ENCODE results near the gene OAS2. TPM values are rescaled to one million over a fixed set of nuclear protein-coding genes. Genes with fewer than 3 reads are reported as not detected.

OAS2 gene
- total and polyA plus RNA-seq, 2 of the 4 experiments (the other 2 are of a cell fraction): under 0.01 TPM; not detected in 1

- Histone ChIP-seq H3K79me1 (ENCODE audit: low read depth in 1 of 2, low read length in 2 of 2) (no peaks in the 10 kb centered on the region), H3K9me1 (ENCODE audit: insufficient read depth, low read length) (0 out of 2 replicates have a peak, but pooled peaks cover 3% of the 10 kb centered on the region), H3K27ac (ENCODE audit: insufficient read depth, low read length) (no peak overlapping the region), H3K27me3 (ENCODE audit: control insufficient read depth, insufficient read depth, low read length) (no peaks in the 10 kb centered on the region; the same call in 1 of the 2 replicates), H3K4me1 (ENCODE audit: control insufficient read depth, insufficient read depth, low read length) (no peaks in the 10 kb centered on the region), H4K5ac (ENCODE audit: low read depth, low read length) (no peak overlapping the region), H2BK5ac (ENCODE audit: low read depth, low read length, poor library complexity, severe bottlenecking) (no peak overlapping the region), H3K4me2 (ENCODE audit: low read depth, low read length) (no peak overlapping the region), H3K18ac (ENCODE audit: low read depth, low read length) (no peak overlapping the region), H4K8ac (ENCODE audit: low read depth in 2 of 2, low read length in 2 of 2) (no peak overlapping the region), H3K56ac (ENCODE audit: extremely low read depth, insufficient read depth, low read length) (no peak overlapping the region), H3K4me3 (ENCODE audit: insufficient read depth, low read depth, low read length) (no peak overlapping the region), H2BK20ac (ENCODE audit: low read depth, low read length) (no peak overlapping the region), H2BK15ac (ENCODE audit: low read depth, low read length) (no peak overlapping the region), H3K4ac (ENCODE audit: low read depth, low read length) (no peak overlapping the region), H3K14ac (replicated peaks; ENCODE audit: low read depth, low read length) (no peak overlapping the region), H3K9me3 (ENCODE audit: control insufficient read depth, insufficient read depth, low read length) (no peaks in the 10 kb centered on the region), H4K91ac (ENCODE audit: insufficient read depth, low read depth, low read length) (no peak overlapping the region), H2AK5ac (ENCODE audit: low read depth, low read length) (no peak overlapping the region), H3K23ac (ENCODE audit: low read depth, low read length) (no peak overlapping the region), H4K20me1 (ENCODE audit: insufficient read depth, low read length) (no peaks in the 10 kb centered on the region), H3K36me3 (ENCODE audit: control insufficient read depth, insufficient read depth, low read length) (no peaks in the 10 kb centered on the region), H2AK9ac (replicated peaks; ENCODE audit: low read depth, low read length, poor library complexity) (no peak overlapping the region), H2AFZ (replicated peaks; ENCODE audit: low read length, poor library complexity) (no peak overlapping the region), H3K9ac (ENCODE audit: low read depth, low read length) (no peak overlapping the region), H2BK120ac (ENCODE audit: low read depth, low read length) (no peak overlapping the region)
- dilution Hi-C loops (cut with HindIII; ENCODE audit: low sequenced_read_pairs, unreplicated experiment): no loop called here
- POLR2A ChIA-PET (ENCODE audit: unreplicated experiment): no interaction called here
- DNase-seq: no peak
- CTCF ChIA-PET: no interaction called here
- no TSS peak for BruUV-seq (replicated peaks)
- no peak for TF ChIP-seq BHLHE40 (IDR thresholded peaks at IDR 0.05; ENCODE audit: low read depth, low read length)
- no peak for TF ChIP-seq CEBPB (IDR thresholded peaks at IDR 0.05; ENCODE audit: low read depth, low read length)
- TF ChIP-seq RAD21 (IDR thresholded peaks at IDR 0.05; ENCODE audit: low read length): no peak
- TF ChIP-seq CHD1 (IDR thresholded peaks at IDR 0.05; ENCODE audit: low read depth, low read length): no peak
- TF ChIP-seq ELK1 (IDR thresholded peaks at IDR 0.05; ENCODE audit: borderline replicate concordance, low read depth, low read length): no peak
- TF ChIP-seq MXI1 (IDR thresholded peaks at IDR 0.05; ENCODE audit: borderline replicate concordance, low read depth, low read length): no peak
- TF ChIP-seq MAFK (IDR thresholded peaks at IDR 0.05; ENCODE audit: low read depth, low read length): no peak
- no peak for TF ChIP-seq RFX5 (IDR thresholded peaks at IDR 0.05; ENCODE audit: low read depth, low read length)
- TF ChIP-seq USF2 (IDR thresholded peaks at IDR 0.05; ENCODE audit: low read depth, low read length): no peak
- intact Hi-C loops (cut with micrococcal nuclease): no loop called here
- no peak for ATAC-seq (ENCODE audit: low read depth)
- WGBS, 2 experiments (ENCODE audit: extremely low coverage in 2 of 2, insufficient read length in 1 of 2): no CpG with 5 or more reads among the region's 3 CpGs
- in situ Hi-C loops (cut with MboI; ENCODE audit: low sequenced_read_pairs): no loop called here
Measured at GRCh38 chr12:113044516-113044915, 66.2 kb downstream of the OAS2 start.
